SHP77 treated with DMSO at 0.1 percent for 48 hours (cell line): ENCODE results near the gene KCNG2.

Experiments
- DNase-seq: peaks from one replicate; lab custom pipeline; 2025; lab: John Stamatoyannopoulos, UW

Gene KCNG2

GRCh38 chr18:79784965-79785770 is 12.6 kb upstream of the KCNG2 start:
- DNase-seq: no peak

GRCh38 chr18:79785831-79786230 is 11.9 kb upstream of the KCNG2 start:
- no peak for DNase-seq

GRCh38 chr18:79786304-79786703 is 11.4 kb upstream of the KCNG2 start:
- no peak for DNase-seq

- DNase-seq: no peak
Observed at GRCh38 chr18:79786786-79787526, 10.8 kb upstream of the KCNG2 start.

- DNase-seq: no peak
Observed at GRCh38 chr18:79787527-79787864, 10.2 kb upstream of the KCNG2 start.

GRCh38 chr18:79787865-79788733 is 9.6 kb upstream of the KCNG2 start:
- DNase-seq: no peak

- DNase-seq: no peak
Observed at GRCh38 chr18:79788734-79789085, 9.0 kb upstream of the KCNG2 start.

- DNase-seq: no peak
Observed at GRCh38 chr18:79789091-79789891, 8.4 kb upstream of the KCNG2 start.

GRCh38 chr18:79789901-79790890 is 7.5 kb upstream of the KCNG2 start:
- DNase-seq: no peak

GRCh38 chr18:79790996-79791972 is 6.5 kb upstream of the KCNG2 start:
- DNase-seq: no peak

GRCh38 chr18:79792096-79792987 is 5.4 kb upstream of the KCNG2 start:
- no peak for DNase-seq

GRCh38 chr18:79792988-79793355 is 4.8 kb upstream of the KCNG2 start:
- no peak for DNase-seq

- no peak for DNase-seq
Observed at GRCh38 chr18:79794846-79795245, 2.9 kb upstream of the KCNG2 start.

- no peak for DNase-seq
Observed at GRCh38 chr18:79795446-79795845, 2.3 kb upstream of the KCNG2 start.

- DNase-seq: no peak
Observed at GRCh38 chr18:79796016-79796415, 1.7 kb upstream of the KCNG2 start.

- DNase-seq: no peak
Observed at GRCh38 chr18:79796531-79797405, 970 bp upstream of the KCNG2 start.

GRCh38 chr18:79798346-79798998 is 734 bp downstream of the KCNG2 start:
- DNase-seq: no peak
